ENCODE results near the gene SNRPA. TPM values are rescaled to one million over a fixed set of nuclear protein-coding genes. Genes with fewer than 3 reads are reported as not detected.

The SNRPA gene
- polyA plus RNA-seq, 1 of the 3 experiments (the other 2 are of a cell fraction) = 121 TPM

DNA sequence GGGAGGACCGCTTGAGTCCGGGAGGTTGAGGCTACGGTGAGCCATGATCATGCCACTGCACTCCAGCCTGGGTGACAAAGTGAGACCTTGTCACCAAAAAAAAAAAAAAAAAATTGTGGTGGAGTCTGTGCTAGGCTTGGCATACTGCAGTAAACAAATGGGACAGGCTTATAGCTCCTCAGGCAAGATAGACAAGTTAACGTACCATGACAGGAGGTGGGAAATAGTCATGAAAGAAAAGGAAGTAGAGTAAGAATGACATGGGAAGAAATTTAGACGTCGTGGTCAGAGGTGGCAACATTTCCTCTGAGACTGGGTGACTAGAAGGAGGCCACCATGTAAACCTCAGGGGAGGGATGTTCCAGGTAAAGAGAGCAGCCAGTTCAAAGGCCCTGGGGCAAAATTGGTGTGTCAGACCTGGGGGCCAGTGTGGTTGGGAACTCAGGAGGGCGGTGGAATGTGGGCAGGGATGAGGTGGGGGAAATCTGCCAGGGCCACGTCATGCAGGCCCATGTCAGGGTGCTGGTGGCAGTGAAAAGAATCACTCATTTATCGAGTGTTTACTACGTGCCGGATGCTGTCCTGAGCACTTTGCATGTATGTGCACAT is 5.6 kb downstream of the SNRPA start:
- Histone ChIP-seq H4K20me1 (ENCODE audit: insufficient read depth) (peaks cover 42% of the 10 kb centered on the region), H3K27ac (ENCODE audit: low read depth in 2 of 2, low read length in 1 of 2) (no peak overlapping the region), H3K9me2 (no peaks in the 10 kb centered on the region), H3K79me2 (ENCODE audit: insufficient read depth) (peaks cover 83% of the 10 kb centered on the region), H3K9ac (no peak overlapping the region), H3K4me3 (ENCODE audit: low read depth in 2 of 2, low read length in 1 of 2) (no peak overlapping the region), H2AFZ (ENCODE audit: low read depth) (no peak overlapping the region), H3K36me3 (replicated peaks in 1 of 2; ENCODE audit: control insufficient read depth in 1 of 2, insufficient read depth in 2 of 2, low read length in 1 of 2) (peaks cover 26 to 43% of the 10 kb centered on the region in 2 experiments), H3K4me2 (no peak overlapping the region), H3K27me3 (ENCODE audit: insufficient read depth) (no peaks in the 10 kb centered on the region), H3K9me3 (no peaks in the 10 kb centered on the region), H3F3A (replicated peaks; ENCODE audit: insufficient read depth) (peaks cover 7% of the 10 kb centered on the region), H3K4me1 (ENCODE audit: control insufficient read depth in 1 of 2, insufficient read depth in 2 of 2, low read depth in 1 of 2, low read length in 1 of 2) (peaks cover 7 to 11% of the 10 kb centered on the region in 2 experiments; a peak in 2 of 4 replicates)
- ChIA-PET CTCF (no interaction called here), POLR2A (interaction anchor here (0.7 to 2.4 kb wide), 2 partner anchors 21 to 72 kb away, joined by 6 to 7 read pairs; partner anchors contain the start of gene RAB4B)
- DNase-seq = no peak
- TF ChIP-seq MEF2A (IDR thresholded peaks at IDR 0.05; ENCODE audit: borderline replicate concordance, low read depth) (no peak), RFX5 (IDR thresholded peaks at IDR 0.05; ENCODE audit: low read length) (no peak), GATA2 (CRISPR knock-in tag; IDR thresholded peaks at IDR 0.05) (no peak), ELF1 (IDR thresholded peaks at IDR 0.05) (no peak), EP300 (IDR thresholded peaks at IDR 0.05; ENCODE audit: borderline replicate concordance in 1 of 2, low read depth in 1 of 2, low read length in 1 of 2) (no peak), MXI1 (IDR thresholded peaks at IDR 0.05; ENCODE audit: low read depth, low read length) (no peak), FOSL2 (IDR thresholded peaks at IDR 0.05; ENCODE audit: borderline replicate concordance, low read depth) (no peak), RXRA (IDR thresholded peaks at IDR 0.05; ENCODE audit: borderline replicate concordance, low read depth) (no peak), FOXJ3 (CRISPR knock-in tag; IDR thresholded peaks at IDR 0.05) (no peak), RAD21 (IDR thresholded peaks at IDR 0.05; ENCODE audit: low read length) (no peak), GABPA (IDR thresholded peaks at IDR 0.05; ENCODE audit: low read depth) (no peak), FOXM1 (IDR thresholded peaks at IDR 0.05; ENCODE audit: low read depth) (no peak), YY1 (IDR thresholded peaks at IDR 0.05; ENCODE audit: low read depth) (no peak), TAF1 (IDR thresholded peaks at IDR 0.05; ENCODE audit: borderline replicate concordance, low read depth, low read length) (no peak)
- TF ChIP-seq, protein P1, sequence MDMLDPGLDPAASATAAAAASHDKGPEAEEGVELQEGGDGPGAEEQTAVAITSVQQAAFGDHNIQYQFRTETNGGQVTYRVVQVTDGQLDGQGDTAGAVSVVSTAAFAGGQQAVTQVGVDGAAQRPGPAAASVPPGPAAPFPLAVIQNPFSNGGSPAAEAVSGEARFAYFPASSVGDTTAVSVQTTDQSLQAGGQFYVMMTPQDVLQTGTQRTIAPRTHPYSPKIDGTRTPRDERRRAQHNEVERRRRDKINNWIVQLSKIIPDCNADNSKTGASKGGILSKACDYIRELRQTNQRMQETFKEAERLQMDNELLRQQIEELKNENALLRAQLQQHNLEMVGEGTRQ (IDR thresholded peaks at IDR 0.05; ENCODE audit: borderline replicate concordance, low read depth, low read length) = no peak
- TF ChIP-seq, protein P2, sequence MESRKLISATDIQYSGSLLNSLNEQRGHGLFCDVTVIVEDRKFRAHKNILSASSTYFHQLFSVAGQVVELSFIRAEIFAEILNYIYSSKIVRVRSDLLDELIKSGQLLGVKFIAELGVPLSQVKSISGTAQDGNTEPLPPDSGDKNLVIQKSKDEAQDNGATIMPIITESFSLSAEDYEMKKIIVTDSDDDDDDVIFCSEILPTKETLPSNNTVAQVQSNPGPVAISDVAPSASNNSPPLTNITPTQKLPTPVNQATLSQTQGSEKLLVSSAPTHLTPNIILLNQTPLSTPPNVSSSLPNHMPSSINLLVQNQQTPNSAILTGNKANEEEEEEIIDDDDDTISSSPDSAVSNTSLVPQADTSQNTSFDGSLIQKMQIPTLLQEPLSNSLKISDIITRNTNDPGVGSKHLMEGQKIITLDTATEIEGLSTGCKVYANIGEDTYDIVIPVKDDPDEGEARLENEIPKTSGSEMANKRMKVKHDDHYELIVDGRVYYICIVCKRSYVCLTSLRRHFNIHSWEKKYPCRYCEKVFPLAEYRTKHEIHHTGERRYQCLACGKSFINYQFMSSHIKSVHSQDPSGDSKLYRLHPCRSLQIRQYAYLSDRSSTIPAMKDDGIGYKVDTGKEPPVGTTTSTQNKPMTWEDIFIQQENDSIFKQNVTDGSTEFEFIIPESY (IDR thresholded peaks at IDR 0.05; ENCODE audit: borderline replicate concordance, low read depth) = no peak
- TF ChIP-seq, protein P3, sequence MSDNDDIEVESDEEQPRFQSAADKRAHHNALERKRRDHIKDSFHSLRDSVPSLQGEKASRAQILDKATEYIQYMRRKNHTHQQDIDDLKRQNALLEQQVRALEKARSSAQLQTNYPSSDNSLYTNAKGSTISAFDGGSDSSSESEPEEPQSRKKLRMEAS (IDR thresholded peaks at IDR 0.05; ENCODE audit: low read depth) = no peak
- TF ChIP-seq, protein P4, sequence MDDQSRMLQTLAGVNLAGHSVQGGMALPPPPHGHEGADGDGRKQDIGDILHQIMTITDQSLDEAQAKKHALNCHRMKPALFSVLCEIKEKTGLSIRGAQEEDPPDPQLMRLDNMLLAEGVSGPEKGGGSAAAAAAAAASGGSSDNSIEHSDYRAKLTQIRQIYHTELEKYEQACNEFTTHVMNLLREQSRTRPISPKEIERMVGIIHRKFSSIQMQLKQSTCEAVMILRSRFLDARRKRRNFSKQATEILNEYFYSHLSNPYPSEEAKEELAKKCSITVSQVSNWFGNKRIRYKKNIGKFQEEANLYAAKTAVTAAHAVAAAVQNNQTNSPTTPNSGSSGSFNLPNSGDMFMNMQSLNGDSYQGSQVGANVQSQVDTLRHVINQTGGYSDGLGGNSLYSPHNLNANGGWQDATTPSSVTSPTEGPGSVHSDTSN (IDR thresholded peaks at IDR 0.05) = no peak
- WGBS (ENCODE audit: low lambda C conversion rate) = 93% methylated on average over 11 of the region's 11 CpGs
